ENCODE measurements around the gene EPM2A. TPM values are rescaled to one million over a fixed set of nuclear protein-coding genes. Genes with fewer than 3 reads are reported as not detected.

EPM2A gene
- total RNA-seq, 1 donor from 2014 or later = 14.0 TPM

- Histone ChIP-seq H3K4me1 (no peaks in the 10 kb centered on the region), H3K27ac (no peak overlapping the region), H3K4me3 (no peak overlapping the region), H3K36me3 (no peaks in the 10 kb centered on the region), H3K9me3 (no peaks in the 10 kb centered on the region), H3K27me3 (no peaks in the 10 kb centered on the region)
- DNase-seq (ENCODE audit: extremely low spot score in 2 of 2) = no peak
- TF ChIP-seq CTCF (IDR thresholded peaks at IDR 0.05) = no peak
- TF ChIP-seq POLR2A (IDR thresholded peaks at IDR 0.05) = no peak
- TF ChIP-seq POLR2AphosphoS5 (IDR thresholded peaks at IDR 0.05; ENCODE audit: insufficient read depth in 1 of 2, low read depth in 1 of 2) = no peak
- intact Hi-C loops (cut with DNase I) = no loop called here
Observed at GRCh38 chr6:145673504-145673903, 61.8 kb downstream of the EPM2A start.

DNA sequence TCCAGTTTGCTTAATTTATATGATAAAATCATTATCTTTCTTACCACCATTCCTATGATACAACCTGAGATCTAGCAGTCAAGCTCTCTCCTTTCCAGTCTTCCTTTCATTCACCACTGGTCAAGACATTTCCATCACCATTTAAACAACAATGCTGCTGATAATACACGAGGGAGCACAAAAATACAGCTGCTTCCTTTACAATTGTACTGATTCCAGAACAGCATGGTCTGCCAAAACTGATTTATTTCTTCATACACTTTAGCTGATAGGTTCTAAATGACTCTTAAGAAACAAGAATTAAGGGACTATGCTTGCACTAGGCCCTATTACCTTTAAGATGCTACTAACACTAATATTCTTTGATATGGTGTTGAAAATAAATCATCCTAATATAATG lies 65.0 kb downstream of the EPM2A start:
- intact Hi-C loops (cut with DNase I) = no loop called here
- no peaks in the 10 kb centered on the region for H3K36me3 ChIP-seq
- no peaks in the 10 kb centered on the region for H3K4me1 ChIP-seq
- no peak overlapping the region for H3K27ac ChIP-seq
- no peaks in the 10 kb centered on the region for H3K27me3 ChIP-seq
- no peak for TF ChIP-seq POLR2A (IDR thresholded peaks at IDR 0.05)
- no peak for TF ChIP-seq POLR2AphosphoS5 (IDR thresholded peaks at IDR 0.05; ENCODE audit: insufficient read depth in 1 of 2, low read depth in 1 of 2)
- no peak for TF ChIP-seq CTCF (IDR thresholded peaks at IDR 0.05)
- DNase-seq (ENCODE audit: extremely low spot score in 2 of 2) = no peak
- no peaks in the 10 kb centered on the region for H3K9me3 ChIP-seq
- H3K4me3 ChIP-seq = no peak overlapping the region

DNA sequence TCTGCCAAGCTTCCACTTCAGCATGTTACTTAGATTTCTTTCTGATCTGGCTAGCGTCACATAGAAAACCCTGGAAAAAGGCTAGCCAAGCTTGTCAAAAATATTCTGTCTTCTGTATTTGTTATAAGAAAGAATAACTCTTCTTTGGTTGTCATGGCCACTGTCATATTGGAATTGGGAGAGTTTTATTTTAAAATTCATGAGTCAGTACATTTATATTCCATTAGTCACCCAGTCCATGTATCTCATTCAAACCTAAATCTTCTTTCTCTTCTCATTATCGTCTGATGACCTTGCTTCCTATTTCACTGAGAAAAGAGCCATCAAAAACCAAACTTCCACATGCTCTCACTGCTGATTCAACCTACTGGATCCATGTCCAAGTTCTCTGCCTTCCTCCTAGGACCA lies 65.7 kb downstream of the EPM2A start:
- Histone ChIP-seq H3K4me1 (no peaks in the 10 kb centered on the region), H3K36me3 (no peaks in the 10 kb centered on the region), H3K4me3 (no peak overlapping the region), H3K27me3 (no peaks in the 10 kb centered on the region), H3K9me3 (no peaks in the 10 kb centered on the region), H3K27ac (no peak overlapping the region)
- TF ChIP-seq POLR2AphosphoS5 (IDR thresholded peaks at IDR 0.05; ENCODE audit: insufficient read depth in 1 of 2, low read depth in 1 of 2) (no peak), POLR2A (IDR thresholded peaks at IDR 0.05) (no peak), CTCF (IDR thresholded peaks at IDR 0.05) (no peak)
- no peak for DNase-seq (ENCODE audit: extremely low spot score in 2 of 2)
- intact Hi-C loops (cut with DNase I) = no loop called here

GRCh38 chr6:145668844-145669243 lies 66.5 kb downstream of the EPM2A start:
- intact Hi-C loops (cut with DNase I) = no loop called here
- H3K27ac ChIP-seq = no peak overlapping the region

GRCh38 chr6:145660676-145661075 lies 74.6 kb downstream of the EPM2A start:
- intact Hi-C loops (cut with DNase I) = no loop called here
- Histone ChIP-seq H3K9me3 (no peaks in the 10 kb centered on the region), H3K27ac (no peak overlapping the region), H3K27me3 (no peaks in the 10 kb centered on the region), H3K4me3 (no peak overlapping the region), H3K36me3 (no peaks in the 10 kb centered on the region), H3K4me1 (no peaks in the 10 kb centered on the region)
- no peak for DNase-seq (ENCODE audit: extremely low spot score in 2 of 2)
- no peak for TF ChIP-seq POLR2A (IDR thresholded peaks at IDR 0.05)
- no peak for TF ChIP-seq CTCF (IDR thresholded peaks at IDR 0.05)
- no peak for TF ChIP-seq POLR2AphosphoS5 (IDR thresholded peaks at IDR 0.05; ENCODE audit: insufficient read depth in 1 of 2, low read depth in 1 of 2)

More at GRCh38 chr6:145668844-145669243, 66.5 kb downstream of the EPM2A start:
- no peaks in the 10 kb centered on the region for H3K9me3 ChIP-seq
- no peaks in the 10 kb centered on the region for H3K4me1 ChIP-seq
- no peak for DNase-seq (ENCODE audit: extremely low spot score in 2 of 2)
- H3K27me3 ChIP-seq = no peaks in the 10 kb centered on the region
- no peaks in the 10 kb centered on the region for H3K36me3 ChIP-seq
- H3K4me3 ChIP-seq = no peak overlapping the region
- TF ChIP-seq POLR2A (IDR thresholded peaks at IDR 0.05) = no peak
- TF ChIP-seq POLR2AphosphoS5 (IDR thresholded peaks at IDR 0.05; ENCODE audit: insufficient read depth in 1 of 2, low read depth in 1 of 2) = no peak
- no peak for TF ChIP-seq CTCF (IDR thresholded peaks at IDR 0.05)

Measured in vagina (tissue), 2 donors.